Measurements from ENCODE around the gene SUOX.

SUOX gene

GRCh38 chr12:56042843-56043242 is 45.8 kb downstream of the SUOX start:
- TF ChIP-seq CTCF (IDR thresholded peaks at IDR 0.05; ENCODE audit: low read depth, low read length), result no peak
- no peak for DNase-seq (ENCODE audit: low read depth in 2 of 2)
- H3K4me3 ChIP-seq (replicated peaks in 1 of 2; ENCODE audit: low read depth in 2 of 2, low read length in 2 of 2), result peak overlapping the region; percentile 85 to 94

- H3K4me3 ChIP-seq (replicated peaks in 1 of 2; ENCODE audit: low read depth in 2 of 2, low read length in 2 of 2), result no peak overlapping the region
- DNase-seq (ENCODE audit: low read depth in 2 of 2), result no peak
- no peak for TF ChIP-seq CTCF (IDR thresholded peaks at IDR 0.05; ENCODE audit: low read depth, low read length)
These were observed 49.1 kb downstream of the SUOX start for GRCh38 chr12:56046027-56046780.

DNA sequence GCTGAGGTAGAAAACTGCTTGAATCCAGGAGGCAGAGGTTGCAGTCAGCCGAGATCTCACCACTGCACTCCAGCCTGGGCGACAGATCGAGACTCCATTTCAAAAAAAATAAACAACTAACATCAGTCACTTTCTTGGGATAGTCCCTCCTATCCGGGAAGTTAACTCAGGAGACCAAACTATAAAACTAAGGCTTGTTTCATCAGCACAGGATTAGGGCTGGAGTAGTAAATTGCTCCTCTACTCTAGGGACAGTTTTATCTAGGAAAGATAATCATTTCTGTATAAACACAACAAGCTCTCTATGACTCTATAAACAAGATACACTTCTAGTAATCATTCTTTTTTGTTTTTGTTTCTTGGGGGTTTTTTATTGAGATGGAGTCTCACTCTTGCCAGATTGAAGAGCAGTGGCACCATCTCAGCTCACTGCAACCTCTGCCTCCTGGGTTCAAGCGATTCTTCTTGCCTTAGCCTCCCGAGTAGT is 56.4 kb downstream of the SUOX start:
- no peak overlapping the region for H3K4me3 ChIP-seq (replicated peaks in 1 of 2; ENCODE audit: low read depth in 2 of 2, low read length in 2 of 2)
- no peak for TF ChIP-seq CTCF (IDR thresholded peaks at IDR 0.05; ENCODE audit: low read depth, low read length)
- DNase-seq (ENCODE audit: low read depth in 2 of 2), result no peak
